ENCODE measurements around the gene CORO1A.
"Not testable (repeated sequence)": the region's sequence is repeated elsewhere in the genome, so short reads cannot be mapped to it uniquely, and the experiment has no call there.

Gene CORO1A

DNA sequence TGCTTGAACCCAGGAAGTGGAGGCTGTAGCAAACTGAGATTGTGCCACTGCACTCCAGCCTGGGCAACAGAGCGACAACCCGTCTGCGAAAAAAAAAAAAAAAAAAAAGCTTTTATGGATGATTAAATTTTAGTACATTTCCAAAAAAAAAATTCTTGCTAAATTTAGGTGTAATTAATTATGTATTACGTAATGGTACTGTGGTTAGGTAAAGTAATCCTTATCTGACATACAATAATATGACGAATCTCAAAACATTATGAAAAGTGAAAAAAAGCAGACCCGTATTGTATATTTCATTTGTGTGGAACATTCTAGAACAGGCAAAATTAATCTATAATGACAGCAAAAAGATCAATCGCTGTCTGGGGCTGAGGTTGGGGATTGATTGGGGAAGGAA, 10.3 kb upstream of the CORO1A start:
- no peak for DNase-seq

DNA sequence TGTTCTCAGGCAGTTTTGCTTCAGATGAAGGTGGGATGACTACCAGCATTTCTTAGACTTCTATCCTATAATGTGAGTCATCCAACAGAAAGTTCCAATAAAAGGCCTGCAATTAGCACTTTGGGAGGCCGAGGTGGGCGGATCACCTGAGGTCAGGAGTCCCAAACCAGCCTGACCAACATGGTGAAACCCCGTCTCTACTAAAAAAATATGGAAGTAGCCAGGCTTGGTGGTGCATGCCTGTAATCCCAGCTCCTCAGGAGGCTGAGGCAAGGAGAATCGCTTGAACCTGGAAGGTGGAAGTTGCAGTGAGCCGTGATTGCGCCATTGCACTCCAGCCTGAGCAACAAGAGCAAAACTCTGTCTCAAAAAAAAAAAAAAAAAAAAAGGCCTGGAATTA, 6.5 kb upstream of the CORO1A start:
- DNase-seq, result not testable (repeated sequence)

DNA sequence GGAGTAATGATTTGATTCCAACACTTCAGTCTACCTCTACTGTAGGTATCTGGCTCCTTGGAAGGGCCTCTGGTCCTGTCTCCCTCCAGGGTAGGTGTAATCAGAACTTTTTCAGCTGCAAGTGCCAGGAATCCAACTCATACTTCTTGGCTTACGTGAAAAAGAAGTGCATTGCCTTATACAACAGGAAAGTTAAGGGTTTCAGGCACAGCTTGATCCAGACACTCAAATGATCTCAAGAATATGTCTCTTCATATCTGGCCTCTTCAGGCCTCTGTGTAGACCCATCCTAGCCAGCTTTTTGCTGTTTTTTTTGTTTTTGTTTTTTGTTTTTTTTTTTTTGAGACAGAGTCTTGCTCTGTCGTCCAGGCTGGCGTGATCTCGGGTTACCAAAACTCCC, 4.2 kb upstream of the CORO1A start:
- no peak for DNase-seq

DNA sequence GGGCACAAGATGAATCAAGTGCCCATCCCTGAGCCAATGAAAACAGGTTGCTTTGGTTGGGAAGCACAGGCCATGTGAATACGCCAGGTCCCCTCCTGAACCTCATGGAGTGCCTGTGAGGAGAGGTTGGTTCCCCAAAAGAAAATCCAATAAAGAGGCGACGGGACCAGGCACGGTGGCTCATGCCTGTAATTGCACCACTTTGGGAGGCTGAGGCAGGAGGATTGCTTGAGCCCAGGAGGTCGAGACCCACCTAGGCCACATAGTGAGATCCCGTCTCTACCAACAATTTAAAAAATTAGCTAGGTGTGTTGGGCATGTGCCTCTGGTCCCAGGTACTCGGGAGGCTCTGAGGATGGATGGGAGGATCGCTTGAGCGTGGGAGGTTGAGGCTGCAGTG, 3.5 kb upstream of the CORO1A start:
- no peak for DNase-seq

DNA sequence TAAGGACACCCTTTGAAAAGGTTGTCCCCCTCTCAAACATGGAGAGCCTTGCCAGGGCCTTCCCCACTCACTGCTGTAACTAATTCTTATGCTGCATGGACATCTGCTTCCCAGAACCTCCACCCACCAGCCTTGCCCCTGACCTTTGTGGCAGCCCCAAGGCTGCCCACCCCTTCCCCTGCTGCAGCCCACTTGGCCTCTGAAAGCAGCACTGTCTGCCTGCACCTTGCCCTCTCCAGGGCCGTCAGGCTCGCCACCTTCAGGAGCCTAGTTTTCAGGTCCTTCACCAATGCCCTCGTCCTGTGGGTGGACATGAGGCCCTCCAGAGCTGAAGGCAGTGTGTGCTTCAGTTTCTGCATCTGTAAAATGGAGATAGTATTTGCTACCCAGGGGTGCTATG, 2.7 kb upstream of the CORO1A start:
- DNase-seq, result no peak

DNA sequence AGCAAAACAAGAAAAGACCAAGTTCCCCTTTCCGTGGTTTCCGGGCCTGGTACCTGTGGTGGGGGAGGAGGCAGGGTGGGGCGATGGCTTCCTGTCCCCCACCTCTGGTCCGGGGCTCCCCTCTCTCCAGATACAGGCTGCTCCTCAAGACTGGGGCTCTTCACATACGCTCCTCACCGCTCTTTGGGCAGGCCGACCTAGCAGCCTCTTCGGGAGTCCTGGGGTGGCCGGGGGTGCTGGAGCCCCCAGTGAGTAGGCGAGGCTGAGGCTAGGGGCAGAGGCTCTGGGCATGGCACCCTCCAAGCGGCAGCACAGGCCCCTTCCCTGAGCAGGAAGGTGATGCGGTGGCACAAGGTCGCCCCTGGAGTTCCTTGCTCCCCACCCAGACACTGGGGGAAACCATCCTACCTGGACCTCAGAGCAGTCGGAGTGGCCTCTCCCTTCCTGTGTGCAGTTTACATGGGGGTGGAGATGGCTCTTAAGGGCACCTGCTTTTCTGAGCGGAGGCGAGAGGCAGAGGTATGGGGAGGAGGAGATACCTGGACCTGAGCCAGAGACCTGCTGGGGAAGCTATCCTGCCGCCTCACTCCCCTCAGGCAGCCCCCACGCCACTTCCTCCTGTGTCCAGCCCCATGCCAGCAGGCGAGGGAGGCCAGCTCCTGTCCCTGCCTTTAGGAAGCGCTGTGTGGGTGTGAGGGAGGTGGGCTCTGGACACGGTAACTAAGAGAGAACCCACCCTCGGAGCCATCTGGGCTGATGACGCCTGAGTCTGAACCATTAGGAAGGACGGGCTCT, 891 bp downstream of the CORO1A start:
- DNase-seq, result no peak

DNA sequence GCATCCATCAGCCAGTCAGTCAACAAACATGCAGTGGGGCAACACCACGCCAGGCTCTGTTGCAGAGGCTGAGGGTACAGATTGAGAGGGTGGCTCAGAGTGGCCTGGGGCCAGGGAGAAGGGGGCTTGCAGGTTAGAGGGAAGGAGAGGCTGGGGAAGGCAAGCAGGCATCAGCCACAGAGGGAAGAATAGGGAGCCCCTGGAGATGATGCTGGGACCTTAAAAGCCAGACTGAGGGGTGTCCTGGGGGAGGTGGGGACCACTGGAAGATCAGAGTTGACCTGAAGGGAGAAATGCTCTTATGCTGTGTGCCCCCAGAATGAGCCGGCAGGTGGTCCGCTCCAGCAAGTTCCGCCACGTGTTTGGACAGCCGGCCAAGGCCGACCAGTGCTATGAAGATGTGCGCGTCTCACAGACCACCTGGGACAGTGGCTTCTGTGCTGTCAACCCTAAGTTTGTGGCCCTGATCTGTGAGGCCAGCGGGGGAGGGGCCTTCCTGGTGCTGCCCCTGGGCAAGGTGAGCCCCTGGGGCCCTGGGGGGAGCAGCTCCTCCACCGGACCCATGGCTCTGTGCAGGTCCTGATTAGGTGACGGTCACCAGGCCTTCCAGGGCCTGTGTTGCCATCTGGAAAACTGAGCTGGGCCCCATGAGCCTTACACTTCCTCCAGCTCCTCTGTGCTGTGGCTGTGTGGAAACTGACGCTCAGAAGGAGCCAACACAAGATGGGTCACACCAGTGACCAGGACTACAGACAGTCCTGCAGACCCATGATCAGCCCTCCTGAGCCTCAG, 1.7 kb downstream of the CORO1A start:
- DNase-seq, result no peak

DNA sequence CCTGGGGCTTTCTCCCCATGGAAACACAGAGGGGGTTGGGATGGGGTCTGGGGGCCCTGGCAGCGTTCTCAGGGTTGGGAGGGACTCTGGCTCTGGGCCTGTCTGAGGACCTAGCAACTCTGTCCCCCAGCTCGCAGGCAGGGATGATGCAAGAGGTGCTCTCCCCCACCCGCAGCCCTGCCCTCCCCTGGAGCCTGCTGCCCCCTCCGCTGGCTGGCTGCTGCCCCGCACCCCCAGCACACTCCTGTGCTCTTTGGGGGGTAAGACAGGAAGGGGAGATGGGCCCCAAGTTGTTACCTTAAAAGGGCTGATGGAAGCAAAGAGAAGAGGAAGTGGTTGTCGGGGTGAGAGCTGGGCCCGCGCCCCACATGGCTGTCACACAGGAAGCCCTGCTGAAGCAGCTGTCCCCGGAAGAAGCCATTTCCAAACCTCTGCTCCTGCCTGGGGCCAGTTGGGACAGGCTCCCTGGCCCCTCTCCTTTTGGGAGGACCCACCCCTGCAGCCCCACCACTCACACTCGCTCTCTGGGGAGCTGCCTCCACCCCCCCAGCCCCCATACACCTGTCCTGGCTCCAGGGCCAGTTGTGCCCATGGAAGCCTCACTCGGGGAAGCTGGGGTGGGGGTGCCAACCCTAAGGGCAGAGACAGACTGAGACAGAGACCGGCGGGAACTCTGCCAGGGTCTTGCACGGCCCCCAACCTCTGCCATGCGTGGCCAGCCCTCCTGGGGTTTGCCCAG, 2.5 kb downstream of the CORO1A start:
- no peak for DNase-seq

DNA sequence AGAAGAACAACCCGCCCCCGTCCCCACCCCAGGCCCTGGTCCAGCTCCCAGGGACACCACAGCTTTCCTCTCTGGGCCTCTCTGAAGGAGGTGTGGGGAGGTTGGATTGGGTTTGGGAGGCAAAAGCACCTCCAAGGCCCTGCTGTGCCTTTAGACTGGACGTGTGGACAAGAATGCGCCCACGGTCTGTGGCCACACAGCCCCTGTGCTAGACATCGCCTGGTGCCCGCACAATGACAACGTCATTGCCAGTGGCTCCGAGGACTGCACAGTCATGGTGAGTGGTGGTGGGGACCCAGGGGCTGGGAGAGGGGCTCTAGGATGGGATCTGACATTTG, 3.0 kb downstream of the CORO1A start:
- DNase-seq, result no peak

DNA sequence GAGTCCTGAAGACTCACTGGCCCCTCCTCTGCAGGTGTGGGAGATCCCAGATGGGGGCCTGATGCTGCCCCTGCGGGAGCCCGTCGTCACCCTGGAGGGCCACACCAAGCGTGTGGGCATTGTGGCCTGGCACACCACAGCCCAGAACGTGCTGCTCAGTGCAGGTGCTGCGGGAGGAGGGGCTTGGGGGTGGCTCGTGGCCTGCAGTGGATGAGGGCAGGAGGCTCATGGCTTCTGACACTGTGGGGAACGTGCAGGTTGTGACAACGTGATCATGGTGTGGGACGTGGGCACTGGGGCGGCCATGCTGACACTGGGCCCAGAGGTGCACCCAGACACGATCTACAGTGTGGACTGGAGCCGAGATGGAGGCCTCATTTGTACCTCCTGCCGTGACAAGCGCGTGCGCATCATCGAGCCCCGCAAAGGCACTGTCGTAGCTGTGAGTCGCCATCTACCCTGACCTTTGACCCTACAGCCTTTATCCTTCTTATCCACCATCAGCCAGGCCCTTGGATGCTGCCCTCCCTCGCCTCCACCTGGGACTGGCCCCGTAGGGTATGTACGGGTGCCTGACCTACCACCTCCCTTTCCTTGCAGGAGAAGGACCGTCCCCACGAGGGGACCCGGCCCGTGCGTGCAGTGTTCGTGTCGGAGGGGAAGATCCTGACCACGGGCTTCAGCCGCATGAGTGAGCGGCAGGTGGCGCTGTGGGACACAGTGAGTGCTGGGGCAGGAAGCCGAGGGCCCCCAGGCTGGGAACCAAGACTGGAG, 3.6 kb downstream of the CORO1A start:
- DNase-seq, result no peak

DNA sequence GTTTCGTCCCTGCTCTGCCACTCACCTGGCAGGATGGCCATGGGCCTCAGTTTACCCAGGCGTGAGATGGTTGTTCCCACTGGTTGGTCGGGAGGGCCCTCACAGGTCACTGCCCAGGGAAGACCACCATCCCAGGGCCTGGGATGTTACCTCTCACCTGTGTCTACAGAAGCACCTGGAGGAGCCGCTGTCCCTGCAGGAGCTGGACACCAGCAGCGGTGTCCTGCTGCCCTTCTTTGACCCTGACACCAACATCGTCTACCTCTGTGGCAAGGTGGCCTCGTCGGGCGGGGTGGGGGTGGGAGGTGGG, 4.1 kb downstream of the CORO1A start:
- DNase-seq, result no peak

DNA sequence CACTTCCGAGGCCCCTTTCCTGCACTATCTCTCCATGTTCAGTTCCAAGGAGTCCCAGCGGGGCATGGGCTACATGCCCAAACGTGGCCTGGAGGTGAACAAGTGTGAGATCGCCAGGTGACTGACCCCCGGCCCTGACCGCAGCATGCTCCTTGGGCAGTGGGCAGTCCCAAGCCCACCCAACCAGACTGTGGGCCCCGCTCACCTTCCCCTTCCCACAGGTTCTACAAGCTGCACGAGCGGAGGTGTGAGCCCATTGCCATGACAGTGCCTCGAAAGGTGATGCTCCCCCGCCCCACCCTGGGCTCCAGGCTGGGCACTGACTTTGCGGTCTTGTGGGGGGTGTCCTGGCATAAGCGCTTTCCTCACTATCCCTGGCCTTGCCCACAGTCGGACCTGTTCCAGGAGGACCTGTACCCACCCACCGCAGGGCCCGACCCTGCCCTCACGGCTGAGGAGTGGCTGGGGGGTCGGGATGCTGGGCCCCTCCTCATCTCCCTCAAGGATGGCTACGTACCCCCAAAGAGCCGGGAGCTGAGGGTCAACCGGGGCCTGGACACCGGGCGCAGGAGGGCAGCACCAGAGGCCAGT, 4.7 kb downstream of the CORO1A start:
- DNase-seq, result no peak

DNA sequence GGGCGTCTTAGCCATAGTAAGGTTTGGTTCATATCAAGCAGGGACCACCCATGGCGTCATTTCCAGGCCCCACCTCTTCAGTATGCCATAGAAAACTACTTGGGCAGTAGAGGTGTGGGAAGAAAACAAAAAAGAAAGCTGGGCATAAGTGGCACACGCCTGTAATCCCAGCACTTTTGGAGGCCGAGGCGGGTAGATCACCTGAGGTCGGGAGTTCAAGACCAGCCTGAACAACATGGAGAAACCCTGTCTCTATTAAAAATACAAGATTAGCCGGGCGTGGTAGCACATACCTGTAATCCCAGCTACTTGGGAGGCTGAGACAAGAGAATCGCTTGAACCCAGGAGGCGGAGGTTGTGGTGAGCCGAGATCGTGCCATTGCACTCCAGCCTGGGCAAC, 7.8 kb downstream of the CORO1A start:
- DNase-seq, result not testable (repeated sequence)

DNA sequence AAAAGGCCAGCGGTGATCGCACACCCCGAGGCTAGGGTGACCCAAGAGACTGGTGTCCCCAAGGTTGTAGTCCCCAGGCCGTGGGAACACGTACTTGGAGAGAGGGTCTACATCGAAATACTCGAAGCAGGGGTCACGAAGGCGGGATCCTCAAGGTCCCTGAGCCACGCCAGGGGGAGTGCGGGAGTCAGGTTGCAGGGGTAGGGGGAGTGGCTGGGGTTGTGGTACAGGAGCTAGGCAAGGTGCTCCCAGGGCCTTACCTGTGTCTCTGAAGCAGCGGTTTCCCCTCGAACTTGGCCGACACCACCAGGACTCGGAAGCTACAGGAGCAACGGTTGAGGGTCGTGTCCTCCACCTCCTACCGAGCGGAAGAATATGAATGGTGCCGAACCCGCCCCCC, 9.7 kb downstream of the CORO1A start:
- not testable (repeated sequence) for DNase-seq

DNA sequence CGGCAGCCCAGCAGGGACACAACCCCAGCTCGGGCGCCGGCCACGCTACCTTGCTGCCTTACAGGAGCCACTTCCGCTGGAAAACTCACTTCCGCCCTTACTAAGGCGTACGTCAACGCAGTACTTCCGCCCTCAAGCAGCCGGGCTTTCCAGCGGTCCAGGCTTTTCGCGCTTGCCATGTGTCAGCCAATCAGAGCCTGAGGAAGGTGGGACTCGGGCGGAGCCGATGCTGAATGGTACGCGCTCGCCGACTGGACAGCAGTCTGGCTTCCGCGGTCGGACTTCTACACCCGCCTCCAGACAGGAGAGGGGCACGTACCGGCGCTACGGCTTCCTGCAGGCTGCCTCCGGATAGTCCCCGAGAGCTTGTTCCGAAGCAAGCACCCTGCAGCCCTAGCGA, 10.2 kb downstream of the CORO1A start, which contains the start of the genes BOLA2B and SLX1A:
Gene BOLA2B, minus strand, starts transcription at position 52 of the 400 bp plus-strand sequence. CDS start 71 bp downstream, outside the sequence.
Gene SLX1A, plus strand, starts transcription at position 261 of the 400 bp plus-strand sequence. CDS start 210 bp downstream, outside the sequence.
- DNase-seq, result not testable (repeated sequence)

DNA sequence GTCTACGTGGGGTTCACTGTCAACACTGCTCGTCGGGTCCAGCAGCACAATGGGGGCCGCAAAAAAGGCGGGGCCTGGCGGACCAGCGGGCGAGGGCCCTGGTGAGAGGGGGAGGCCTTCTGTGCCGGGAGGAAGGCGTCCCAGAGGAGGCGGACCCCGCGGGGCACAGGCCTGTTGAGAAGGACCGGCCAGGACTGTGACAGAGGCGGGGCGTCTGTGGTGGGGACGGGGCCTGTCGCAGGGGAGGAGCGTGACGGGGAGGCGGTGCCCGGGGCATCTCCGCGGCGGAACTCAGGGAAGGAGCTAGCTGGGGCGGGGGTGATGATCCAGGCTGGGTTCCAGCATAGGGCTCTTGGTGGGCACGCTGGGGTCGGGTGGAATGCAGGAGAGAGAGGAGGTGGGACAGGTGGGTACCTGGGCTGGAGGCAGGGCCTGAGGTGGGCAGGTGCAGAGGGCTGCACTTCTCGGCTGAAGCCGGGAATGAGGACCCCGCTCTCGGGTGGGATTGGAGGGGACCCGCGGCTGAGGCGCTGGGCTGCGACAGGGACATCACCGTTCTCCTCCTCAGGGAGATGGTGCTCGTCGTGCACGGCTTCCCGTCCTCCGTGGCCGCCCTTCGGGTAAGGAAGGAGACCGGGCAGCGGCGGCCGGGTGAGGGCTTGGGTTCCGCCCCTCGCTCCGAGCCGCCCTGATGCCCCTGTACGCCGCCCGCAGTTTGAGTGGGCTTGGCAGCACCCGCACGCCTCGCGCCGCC, 10.9 kb downstream of the CORO1A start:
- DNase-seq, result not testable (repeated sequence)

DNA sequence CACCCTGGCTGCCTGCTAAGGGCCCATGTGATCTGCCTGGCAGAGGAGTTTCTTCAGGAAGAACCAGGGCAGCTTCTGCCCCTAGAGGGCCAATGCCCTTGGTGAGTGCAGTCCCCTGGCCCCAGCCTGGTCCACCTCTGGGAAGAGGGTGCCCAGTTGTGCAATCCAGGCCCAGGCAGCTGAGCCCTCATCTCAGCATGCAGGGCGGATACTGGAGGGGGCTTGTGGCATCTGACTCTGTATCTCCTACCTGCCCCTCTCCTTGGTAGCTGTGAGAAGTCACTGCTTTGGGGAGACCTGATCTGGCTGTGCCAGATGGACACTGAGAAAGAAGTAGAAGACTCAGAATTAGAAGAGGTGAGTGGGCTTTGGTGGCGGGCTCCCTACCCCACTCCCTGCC, 13.6 kb downstream of the CORO1A start:
- DNase-seq, result not testable (repeated sequence)

DNA sequence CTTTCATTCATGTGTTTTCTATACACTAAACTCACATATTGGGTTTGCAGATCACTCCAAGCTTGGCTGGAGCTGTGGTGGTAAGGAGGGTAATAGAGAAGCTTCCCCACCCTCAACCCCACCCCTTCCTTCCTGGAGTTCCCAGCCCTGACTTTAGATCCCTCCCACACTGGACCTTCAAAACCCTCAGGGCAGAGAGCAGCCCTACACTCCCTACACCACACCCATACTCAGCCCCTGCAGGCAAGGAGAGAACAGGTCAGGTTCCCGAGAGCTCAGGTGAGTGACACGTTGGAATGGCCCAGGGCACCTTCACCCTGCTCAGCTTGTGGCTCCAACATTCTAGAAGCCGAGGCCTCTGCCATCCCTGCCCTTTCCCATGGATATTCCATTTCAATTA, 15.6 kb downstream of the CORO1A start, which contains the start of gene SULT1A3:
Gene SULT1A3, plus strand, starts transcription at position 207 of the 400 bp plus-strand sequence. CDS start 1,474 bp downstream, outside the sequence.
- DNase-seq, result not testable (repeated sequence)

DNA sequence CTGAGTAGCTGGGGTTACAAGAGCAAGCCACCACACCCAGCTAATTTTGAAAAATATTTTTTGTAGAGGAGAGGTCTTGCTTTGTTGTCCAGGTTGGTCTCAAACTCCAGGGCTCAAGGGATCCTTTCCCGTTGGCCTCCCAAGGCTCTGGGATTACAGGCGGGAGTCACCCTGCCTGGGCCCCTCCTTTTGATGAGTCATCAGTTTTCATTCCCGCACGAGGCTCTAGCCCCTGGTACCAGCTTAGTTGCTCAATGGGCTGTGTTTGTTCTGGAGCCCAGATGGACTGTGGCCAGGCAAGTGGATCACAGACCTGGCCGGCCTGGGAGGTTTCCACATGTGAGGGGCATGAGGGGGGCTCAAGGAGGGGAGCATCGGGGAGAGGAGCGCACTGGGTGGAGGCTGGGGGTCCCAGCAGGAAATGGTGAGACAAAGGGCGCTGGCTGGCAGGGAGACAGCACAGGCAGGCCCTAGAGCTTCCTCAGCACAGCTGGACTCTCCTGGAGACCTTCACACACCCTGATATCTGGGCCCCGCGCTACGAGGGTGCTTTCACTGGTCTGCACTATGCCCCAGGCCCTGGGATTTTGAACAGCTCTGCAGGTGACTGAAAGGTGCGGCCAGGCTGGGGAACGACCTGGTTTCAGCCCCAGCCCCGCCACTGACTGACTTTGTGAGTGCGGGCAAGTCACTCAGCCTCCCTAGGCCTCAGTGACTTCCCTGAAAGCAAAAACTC, 16.4 kb downstream of the CORO1A start:
- not testable (repeated sequence) for DNase-seq

DNA sequence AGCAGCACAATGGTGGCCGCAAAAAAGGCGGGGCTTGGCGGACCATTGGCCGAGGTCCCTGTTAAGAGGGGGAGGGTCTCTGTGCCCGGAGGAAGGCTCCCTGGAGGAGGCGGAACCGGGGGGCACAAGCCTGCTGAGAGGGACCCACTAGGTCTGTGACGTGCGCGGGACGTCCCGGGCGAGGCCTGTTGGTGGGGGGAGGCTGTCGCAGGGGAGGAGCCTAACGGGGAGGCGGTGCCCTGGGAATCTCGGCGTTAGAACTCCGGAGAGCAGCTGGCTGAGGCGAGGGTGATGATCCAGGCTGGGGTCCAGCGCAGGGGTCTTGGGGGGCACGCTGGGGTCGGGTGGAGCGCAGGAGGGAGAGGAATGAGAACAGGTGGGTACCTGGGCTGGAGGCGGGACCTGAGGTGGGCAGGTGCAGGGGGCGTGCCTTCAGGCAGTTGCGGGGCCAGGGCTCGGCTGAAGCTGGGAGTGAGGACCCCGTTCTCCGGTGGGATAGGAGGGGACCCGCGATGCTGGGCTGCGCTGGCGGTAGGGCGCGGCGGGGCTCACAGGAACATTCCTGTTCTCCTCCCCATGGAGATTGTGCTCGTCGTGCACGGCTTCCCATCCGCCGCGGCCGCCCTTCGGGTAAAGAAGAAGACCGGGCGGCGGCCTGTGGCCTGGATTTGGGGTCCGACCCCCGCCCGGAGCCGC, 22.3 kb downstream of the CORO1A start:
- DNase-seq, result not testable (repeated sequence)
